Activated CD4-positive, alpha-beta memory T cell treated with anti-CD3 and anti-CD28 coated beads, Interleukin-2, amount 10 ng/mL, durations not matched to agents 7 days and 5 days (primary cell): Measurements from ENCODE around the gene MEF2B. TPM values are rescaled to one million over a fixed set of nuclear protein-coding genes. Genes with fewer than 3 reads are reported as not detected.
"Not testable (repeated sequence)": the region's sequence is repeated elsewhere in the genome, so short reads cannot be mapped to it uniquely, and the experiment has no call there.

ENCODE experiments used
- CTCF ChIA-PET: fragments of 350-600 bp; sonication (Branson Sonifier 250); formaldehyde crosslinking; loops from one replicate; lab custom pipeline; 2021; ENCODE audit warnings: antibody characterized with exemption, inconsistent platforms; lab: Charles Lee
- POLR2A ChIA-PET: fragments of 350-600 bp; sonication (Branson Sonifier 250); formaldehyde crosslinking; loops from one replicate; lab custom pipeline; 2021; ENCODE audit warnings: antibody characterized with exemption; lab: Charles Lee
- DNase-seq: peaks from one replicate; pipeline ENCODE4 v3.0.0-alpha.2; 2020
- H3K27ac Mint-ChIP-seq: one replicate; pipeline ENCODE4 v1.8.0; 2021; ENCODE audit warnings: mild to moderate bottlenecking, mixed read lengths
- H3K27me3 Mint-ChIP-seq: one replicate; pipeline ENCODE4 v1.8.0; 2021; ENCODE audit warnings: mixed read lengths
- H3K36me3 Mint-ChIP-seq: one replicate; pipeline ENCODE4 v1.8.0; 2021; ENCODE audit warnings: low read depth, mixed read lengths
- H3K4me1 Mint-ChIP-seq: one replicate; pipeline ENCODE4 v1.8.0; 2021; ENCODE audit warnings: mixed read lengths
- H3K4me3 Mint-ChIP-seq: one replicate; pipeline ENCODE4 v1.8.0; 2021; ENCODE audit warnings: mild to moderate bottlenecking, mixed read lengths
- H3K9me3 Mint-ChIP-seq: one replicate; pipeline ENCODE4 v1.8.0; 2021; ENCODE audit warnings: mixed read lengths
- total RNA-seq, 2 experiments: library from RNA; stranded (reverse); gene quantifications; one replicate each; pipeline ENCODE4 v1.2.3, GENCODE V29; 2021

The MEF2B gene
- total RNA-seq, 2 experiments from 2014 or later = 1.6 to 5.4 TPM

DNA sequence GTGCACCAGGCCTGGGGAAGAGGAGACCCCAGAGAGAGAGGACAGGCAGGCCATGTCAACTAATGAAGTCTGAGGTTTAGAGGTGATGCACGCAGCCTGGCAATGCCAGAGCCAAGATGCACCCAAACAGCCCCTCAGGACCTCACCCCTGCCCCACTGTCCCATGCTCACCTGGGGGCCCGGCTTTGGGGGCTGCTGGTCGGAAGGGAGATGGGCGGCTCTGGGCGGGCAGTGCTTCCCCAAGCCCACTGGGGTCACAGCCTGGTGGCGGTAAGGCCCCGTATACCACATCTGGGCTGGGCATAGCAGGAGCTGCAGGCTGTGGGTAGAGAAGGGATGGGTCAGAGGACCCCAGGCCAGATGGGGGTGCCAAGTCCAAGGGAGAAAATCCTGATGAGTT, 23.2 kb downstream of the MEF2B start:
- no peak overlapping the region for H3K4me3 Mint-ChIP-seq
- H3K36me3 Mint-ChIP-seq = no peaks in the 10 kb centered on the region
- no peak for DNase-seq
- POLR2A ChIA-PET = no interaction called here
- CTCF ChIA-PET = interaction anchor here (1.4 to 4.1 kb wide), 5 partner anchors 11 to 169 kb away, joined by 3 to 23 read pairs (median 7); no protein-coding TSS in a partner anchor
- no peak overlapping the region for H3K27ac Mint-ChIP-seq
- no peaks in the 10 kb centered on the region for H3K9me3 Mint-ChIP-seq
- no peaks in the 10 kb centered on the region for H3K4me1 Mint-ChIP-seq
- no peaks in the 10 kb centered on the region for H3K27me3 Mint-ChIP-seq

DNA sequence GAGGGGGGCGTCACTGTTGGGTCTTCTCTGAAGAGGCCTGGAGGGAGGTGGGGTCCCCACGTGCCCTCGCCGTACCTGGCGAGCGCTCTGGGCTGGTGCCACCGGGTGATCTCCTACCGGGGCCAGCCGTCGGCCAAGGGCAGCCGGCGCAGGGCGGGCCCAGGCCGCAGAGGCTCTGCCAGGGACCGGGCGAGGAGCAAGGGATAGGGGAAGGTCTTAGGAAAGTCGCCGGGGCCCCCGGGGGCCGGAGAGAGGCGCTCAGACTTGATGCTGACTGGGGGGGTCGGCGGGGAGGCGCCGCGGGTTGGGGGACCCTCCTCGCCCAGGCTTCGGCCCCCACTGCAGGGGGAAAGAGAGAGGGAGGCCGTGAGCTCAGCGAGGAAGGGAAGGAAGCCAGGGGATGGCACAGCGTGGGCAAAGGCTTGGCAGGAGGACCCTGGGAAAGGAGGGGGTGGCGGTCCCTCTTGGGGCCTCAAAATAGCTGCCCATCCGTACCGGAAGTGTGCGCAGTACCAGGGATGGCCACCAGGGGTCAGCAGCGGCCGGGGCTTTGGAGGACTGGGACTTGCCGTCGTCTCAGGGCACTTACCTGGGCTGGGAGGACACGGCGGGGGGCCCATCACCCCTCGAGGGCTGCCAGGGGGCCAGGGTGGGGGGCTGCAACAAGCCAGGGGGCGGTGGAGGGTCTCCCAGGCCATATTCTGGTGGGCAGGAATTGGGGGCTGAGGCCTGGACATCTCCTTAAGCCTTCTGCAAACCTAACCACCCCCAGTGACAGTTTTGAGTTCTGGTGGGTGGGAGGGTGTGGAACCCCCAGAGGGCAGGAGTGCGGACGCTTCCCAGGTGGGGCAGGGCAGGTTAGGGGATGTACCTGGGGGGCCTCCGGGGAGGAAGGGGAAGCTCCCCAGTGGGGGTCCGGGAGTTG, 24.1 kb downstream of the MEF2B start:
- no peak overlapping the region for H3K27ac Mint-ChIP-seq
- no peaks in the 10 kb centered on the region for H3K9me3 Mint-ChIP-seq
- CTCF ChIA-PET = interaction anchor here (0.6 to 4.1 kb wide), 12 partner anchors 11 to 149 kb away, joined by 3 to 23 read pairs (median 4); partner anchors contain the start of genes BORCS8, RFXANK and SLC25A42
- no peaks in the 10 kb centered on the region for H3K36me3 Mint-ChIP-seq
- H3K4me1 Mint-ChIP-seq = no peaks in the 10 kb centered on the region
- POLR2A ChIA-PET = interaction anchor here (1.0 to 1.1 kb wide), 2 partner anchors 29 to 345 kb away, joined by 3 read pairs; no protein-coding TSS in a partner anchor
- no peak overlapping the region for H3K4me3 Mint-ChIP-seq
- DNase-seq = peak; percentile 89
- no peaks in the 10 kb centered on the region for H3K27me3 Mint-ChIP-seq

DNA sequence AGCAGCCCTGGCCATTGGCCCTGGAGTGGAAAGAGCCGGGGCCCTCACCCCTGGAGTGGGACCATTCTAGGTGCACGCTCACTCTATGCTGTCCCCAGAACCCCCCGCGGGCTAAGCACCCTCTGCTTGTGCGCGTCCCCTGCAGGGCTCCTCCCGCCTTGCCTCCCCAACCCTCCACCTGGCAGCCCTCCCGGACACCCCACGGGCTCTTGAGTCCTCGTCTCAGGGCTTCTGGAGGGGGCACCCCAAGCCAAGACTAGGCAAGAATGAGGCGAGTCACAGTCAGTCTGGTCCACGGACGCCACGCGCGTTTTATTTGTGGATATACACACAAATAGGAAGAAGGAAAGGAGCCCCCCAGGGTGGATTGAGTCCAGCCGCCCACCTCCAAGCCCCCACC, 24.8 kb downstream of the MEF2B start:
- Mint-ChIP-seq H3K4me1 (no peaks in the 10 kb centered on the region), H3K27me3 (no peaks in the 10 kb centered on the region), H3K4me3 (no peak overlapping the region), H3K9me3 (no peaks in the 10 kb centered on the region), H3K27ac (no peak overlapping the region), H3K36me3 (no peaks in the 10 kb centered on the region)
- no peak for DNase-seq
- CTCF ChIA-PET = interaction anchor here (0.6 to 4.1 kb wide), 12 partner anchors 12 to 150 kb away, joined by 3 to 23 read pairs (median 4); partner anchors contain the start of genes BORCS8, RFXANK and SLC25A42
- POLR2A ChIA-PET = interaction anchor here (1.0 to 1.1 kb wide), 2 partner anchors 29 to 345 kb away, joined by 3 read pairs; no protein-coding TSS in a partner anchor

DNA sequence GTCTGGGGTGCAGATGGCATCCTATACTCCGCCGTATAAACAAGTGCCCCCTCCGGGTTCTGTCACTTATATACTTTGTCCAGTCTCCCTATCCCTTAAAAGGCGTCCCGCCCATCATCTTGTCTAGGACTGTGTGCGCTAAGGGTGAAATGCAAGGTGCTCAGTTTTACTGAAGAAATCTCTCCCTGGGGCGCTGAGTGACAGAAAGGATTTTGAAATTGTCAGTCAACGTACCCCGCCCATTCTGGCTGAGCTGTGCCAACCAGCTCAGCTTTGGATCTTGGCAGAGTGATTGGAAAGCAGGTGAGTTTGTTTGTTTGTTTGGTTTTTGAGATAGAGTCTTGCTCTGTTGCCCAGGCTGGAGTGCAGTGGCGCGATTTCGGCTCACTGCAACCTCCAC, 27.7 kb downstream of the MEF2B start:
- POLR2A ChIA-PET = no interaction called here
- Mint-ChIP-seq H3K4me3 (no peak overlapping the region), H3K36me3 (no peaks in the 10 kb centered on the region), H3K27ac (no peak overlapping the region), H3K9me3 (no peaks in the 10 kb centered on the region), H3K27me3 (no peaks in the 10 kb centered on the region), H3K4me1 (peaks cover 22% of the 10 kb centered on the region)
- no peak for DNase-seq
- CTCF ChIA-PET = no interaction called here

DNA sequence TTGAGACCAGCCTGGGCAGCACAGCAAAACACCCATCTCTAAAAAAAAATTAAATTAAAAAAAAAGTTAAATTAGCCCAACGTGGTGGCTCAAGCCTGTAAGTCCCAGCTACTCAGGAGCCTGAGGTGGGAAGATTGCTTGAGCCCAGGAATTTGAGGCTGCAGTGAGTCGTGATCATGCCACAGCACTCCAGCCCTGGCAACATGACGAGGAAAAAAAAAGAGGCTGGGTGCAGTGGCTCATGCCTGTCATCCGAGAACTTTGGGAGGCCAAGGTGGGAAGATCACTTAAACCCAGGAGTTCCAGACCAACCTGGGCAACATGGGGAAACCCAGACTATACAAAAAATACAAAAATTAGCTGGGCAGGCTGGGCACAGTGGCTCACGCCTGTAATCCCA, 29.6 kb downstream of the MEF2B start:
- H3K9me3 Mint-ChIP-seq = no peaks in the 10 kb centered on the region
- no peaks in the 10 kb centered on the region for H3K36me3 Mint-ChIP-seq
- H3K4me1 Mint-ChIP-seq = peaks cover 26% of the 10 kb centered on the region
- ChIA-PET POLR2A (no interaction called here), CTCF (interaction anchor here (0.9 kb wide), 1 partner anchor 350 kb away, joined by 3 read pairs; no protein-coding TSS in a partner anchor)
- H3K27ac Mint-ChIP-seq = no peak overlapping the region
- DNase-seq = no peak
- no peaks in the 10 kb centered on the region for H3K27me3 Mint-ChIP-seq
- no peak overlapping the region for H3K4me3 Mint-ChIP-seq

DNA sequence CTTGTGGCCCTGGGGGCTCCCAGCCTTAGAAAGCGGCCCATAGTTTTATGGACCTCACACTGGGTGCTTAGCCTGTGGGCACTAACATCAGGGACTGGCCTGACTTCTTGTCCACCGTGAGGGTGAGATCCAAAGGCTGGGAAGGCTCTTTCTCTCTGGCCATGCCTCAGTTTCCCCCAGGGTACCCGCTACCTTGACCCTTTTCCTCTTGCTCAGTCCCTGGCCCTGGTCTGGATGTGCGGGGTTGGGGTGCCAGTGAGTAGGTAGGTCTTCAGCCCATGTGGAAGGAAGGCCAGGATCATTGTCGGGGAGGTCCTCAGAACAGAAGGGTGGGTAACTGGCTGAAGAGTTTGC, 30.2 kb downstream of the MEF2B start:
- no peaks in the 10 kb centered on the region for H3K9me3 Mint-ChIP-seq
- peaks cover 29% of the 10 kb centered on the region for H3K4me1 Mint-ChIP-seq
- ChIA-PET POLR2A (no interaction called here), CTCF (no interaction called here)
- no peak overlapping the region for H3K4me3 Mint-ChIP-seq
- no peaks in the 10 kb centered on the region for H3K36me3 Mint-ChIP-seq
- no peak for DNase-seq
- no peak overlapping the region for H3K27ac Mint-ChIP-seq
- H3K27me3 Mint-ChIP-seq = no peaks in the 10 kb centered on the region

DNA sequence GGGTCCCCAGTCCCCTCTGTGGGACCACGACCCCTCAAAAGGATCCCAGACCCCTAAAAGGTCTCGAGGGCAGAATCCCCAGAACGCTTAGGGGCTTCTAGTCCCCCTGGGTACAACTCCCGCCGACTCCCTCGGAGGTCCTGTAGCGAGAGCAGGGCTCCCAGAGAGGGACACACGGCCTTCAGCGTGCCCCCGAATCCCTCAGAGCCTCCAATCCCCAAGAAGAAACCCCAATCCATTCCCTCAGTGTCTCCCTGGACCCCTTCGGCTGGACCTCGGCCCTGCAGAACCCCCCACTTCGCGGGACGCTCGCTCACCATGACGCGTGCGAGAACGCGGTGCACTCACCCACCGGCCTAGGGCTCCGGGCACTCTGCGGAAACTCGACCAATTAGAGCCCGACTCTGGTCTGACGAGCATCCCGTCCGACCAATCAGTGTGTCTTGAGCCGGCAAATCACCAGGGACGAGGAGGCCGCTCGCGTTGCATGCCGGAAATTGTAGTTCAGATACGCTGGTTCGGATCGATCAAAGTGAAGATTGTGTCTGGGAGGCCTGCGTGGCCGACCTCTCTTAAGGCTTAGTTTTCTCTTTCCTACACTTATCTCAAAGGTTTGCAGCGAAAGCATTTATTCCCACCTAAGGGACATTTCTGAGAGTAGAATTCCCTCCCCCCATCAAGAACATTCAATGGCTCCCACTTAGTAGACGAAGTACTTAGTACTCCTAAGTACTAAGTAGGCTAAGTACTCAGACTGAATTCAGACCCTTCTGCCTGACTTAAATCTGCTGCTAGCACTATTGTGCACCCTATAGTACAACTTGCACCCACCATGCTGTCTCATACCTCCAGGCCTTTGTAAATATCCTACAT, 31.7 kb downstream of the MEF2B start, which contains the start of gene TMEM161A:
TMEM161A (minus strand) TSS at position 370 of the 873 bp plus-strand sequence; CDS start at position 320, 50 bp downstream.
- Mint-ChIP-seq H3K27ac (peak within 1 kb of the TSS; percentile 65), H3K4me1 (peaks cover 29% of the 10 kb centered on the region), H3K9me3 (no peaks in the 10 kb centered on the region), H3K4me3 (peak within 1 kb of the TSS; percentile 88), H3K36me3 (no peaks in the 10 kb centered on the region), H3K27me3 (no peaks in the 10 kb centered on the region)
- DNase-seq = peak; percentile 97
- POLR2A ChIA-PET = no interaction called here
- CTCF ChIA-PET = interaction anchor here (1.2 kb wide), 1 partner anchor 219 kb away, joined by 3 read pairs; the partner anchor contains the start of genes COPE and DDX49

DNA sequence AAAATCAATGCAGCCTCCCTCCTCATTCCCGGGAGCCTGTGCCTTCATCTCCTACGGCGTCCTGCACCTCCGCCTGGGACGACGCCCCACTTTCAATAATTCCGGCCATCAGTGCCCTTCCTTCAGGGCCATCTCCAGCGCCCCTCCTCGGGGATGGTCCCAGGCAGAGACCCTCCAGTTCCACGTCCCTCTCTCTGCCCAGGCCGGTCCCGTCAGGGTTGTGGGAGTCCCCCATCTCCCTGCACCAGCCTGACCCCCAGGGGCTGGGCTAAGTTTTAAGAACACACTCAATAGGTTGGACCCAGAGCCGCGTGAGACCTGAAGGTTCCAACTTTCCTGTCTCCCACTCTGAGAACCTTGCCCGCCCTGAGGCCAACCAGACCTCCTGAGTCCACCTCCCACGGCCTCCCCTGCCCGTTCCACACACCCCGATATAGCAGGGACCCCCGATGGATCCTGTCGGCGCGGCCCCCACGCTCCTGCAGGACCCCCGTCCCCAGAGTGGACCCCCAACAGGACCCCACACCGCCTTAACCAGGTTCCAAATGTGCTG, 32.4 kb downstream of the MEF2B start:
- no peak for DNase-seq
- Mint-ChIP-seq H3K27ac (peak overlapping the region; percentile 65), H3K9me3 (no peaks in the 10 kb centered on the region), H3K4me3 (peak overlapping the region; percentile 88), H3K27me3 (no peaks in the 10 kb centered on the region), H3K4me1 (peaks cover 29% of the 10 kb centered on the region), H3K36me3 (no peaks in the 10 kb centered on the region)
- ChIA-PET CTCF (no interaction called here), POLR2A (no interaction called here)

DNA sequence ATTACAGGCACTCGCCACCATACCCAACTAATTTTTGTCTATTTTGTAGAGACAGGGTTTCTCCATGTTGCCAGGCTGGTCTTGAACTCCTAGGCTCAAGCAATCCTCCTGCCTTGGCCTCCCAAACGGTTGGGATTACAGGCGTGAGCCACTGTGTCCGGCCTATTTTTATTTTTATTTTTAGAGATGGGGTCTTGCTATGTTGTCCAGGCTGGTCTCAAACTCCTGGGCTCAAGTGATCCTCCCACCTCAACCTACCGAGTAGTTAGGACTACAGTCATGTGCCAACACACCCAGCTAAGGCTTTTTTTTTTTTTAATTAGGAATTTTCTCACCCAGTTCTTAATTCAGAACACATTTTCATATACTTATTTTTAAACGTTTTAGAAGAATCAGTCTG, 34.4 kb downstream of the MEF2B start:
- H3K27me3 Mint-ChIP-seq, H3K36me3 Mint-ChIP-seq, DNase-seq, POLR2A ChIA-PET, H3K27ac Mint-ChIP-seq, CTCF ChIA-PET, H3K9me3 Mint-ChIP-seq, H3K4me3 Mint-ChIP-seq: not testable (repeated sequence)
- peaks cover 29% of the 10 kb centered on the region for H3K4me1 Mint-ChIP-seq

DNA sequence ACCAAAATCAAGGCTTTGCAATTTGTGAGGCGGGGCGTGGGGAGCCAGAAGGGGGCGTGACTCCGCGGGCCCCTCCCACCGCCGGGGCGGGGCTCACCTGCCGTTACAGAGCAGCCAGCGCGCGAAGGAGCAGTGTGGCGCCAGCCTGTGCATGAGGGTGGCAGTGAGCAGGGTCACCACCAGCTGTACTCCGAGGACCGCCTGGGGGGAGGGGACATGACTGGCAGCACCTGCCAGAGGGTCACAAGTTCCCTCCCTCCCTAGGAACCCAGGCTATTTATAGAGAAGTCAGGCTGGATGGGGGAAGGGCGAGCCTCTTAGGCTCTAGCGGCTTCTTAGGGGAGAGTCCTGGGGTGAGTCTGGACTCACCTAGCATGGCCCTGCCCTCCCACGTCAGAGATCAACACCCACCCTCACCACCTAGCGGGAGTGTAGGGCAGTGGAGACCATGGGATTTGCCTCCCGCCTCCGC, 35.3 kb downstream of the MEF2B start:
- H3K27ac Mint-ChIP-seq = no peak overlapping the region
- no peaks in the 10 kb centered on the region for H3K27me3 Mint-ChIP-seq
- peaks cover 8% of the 10 kb centered on the region for H3K36me3 Mint-ChIP-seq
- CTCF ChIA-PET = interaction anchor here (0.6 kb wide), 1 partner anchor 65 kb away, joined by 3 read pairs; no protein-coding TSS in a partner anchor
- H3K9me3 Mint-ChIP-seq = peaks cover 7% of the 10 kb centered on the region
- H3K4me3 Mint-ChIP-seq = no peak overlapping the region
- POLR2A ChIA-PET = no interaction called here
- DNase-seq = no peak
- peaks cover 29% of the 10 kb centered on the region for H3K4me1 Mint-ChIP-seq

DNA sequence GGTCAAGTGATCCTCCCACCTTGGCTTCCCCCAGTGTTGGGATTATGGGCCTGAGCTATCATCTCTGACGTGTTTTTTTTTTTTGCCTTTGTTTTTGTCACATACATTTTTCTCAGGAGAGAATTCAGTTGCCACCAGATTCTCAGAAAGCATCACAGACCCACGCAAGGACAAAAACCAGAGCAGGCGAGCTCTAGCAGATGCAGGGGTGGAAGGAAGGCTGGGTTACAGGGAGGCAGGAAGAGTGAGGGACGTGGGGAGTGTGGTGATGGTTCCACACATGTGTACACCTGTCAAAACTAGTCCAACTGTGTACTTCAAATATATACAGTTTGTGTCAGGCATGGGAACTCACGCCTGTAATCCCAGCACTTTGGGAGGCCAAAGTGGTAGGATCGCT, 36.1 kb downstream of the MEF2B start:
- Mint-ChIP-seq H3K36me3 (peaks cover 8% of the 10 kb centered on the region), H3K27me3 (no peaks in the 10 kb centered on the region), H3K4me1 (peaks cover 23% of the 10 kb centered on the region)

DNA sequence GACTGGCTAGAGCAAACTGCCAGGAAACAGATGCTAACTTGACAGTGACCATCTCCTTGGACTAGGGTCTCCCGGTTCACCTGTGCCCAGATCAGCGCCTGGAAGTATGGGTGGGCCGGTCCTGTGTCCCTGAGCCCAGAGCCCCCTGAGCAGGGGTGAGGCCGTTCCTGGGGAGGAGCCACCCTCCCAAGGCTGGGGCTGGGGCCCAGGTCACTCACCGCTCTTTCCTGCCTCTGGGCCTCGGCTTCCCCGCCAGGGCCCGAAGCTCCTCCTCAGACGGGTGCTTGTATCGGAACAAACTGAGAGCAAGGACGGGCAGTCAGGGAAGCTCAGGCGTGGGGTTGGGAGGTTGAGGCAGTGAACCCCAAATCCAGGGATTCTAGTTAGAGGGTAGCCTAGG, 37.2 kb downstream of the MEF2B start:
- ChIA-PET CTCF (interaction anchor here (1.2 kb wide), 1 partner anchor 10 kb away, joined by 3 read pairs; no protein-coding TSS in a partner anchor), POLR2A (no interaction called here)
- Mint-ChIP-seq H3K27me3 (no peaks in the 10 kb centered on the region), H3K27ac (no peak overlapping the region), H3K4me3 (no peak overlapping the region), H3K4me1 (peaks cover 12% of the 10 kb centered on the region), H3K36me3 (peaks cover 8% of the 10 kb centered on the region), H3K9me3 (peaks cover 8% of the 10 kb centered on the region)
- DNase-seq = no peak

More for the DNA sequence above, 36.1 kb downstream of the MEF2B start:
- CTCF ChIA-PET = interaction anchor here (1.2 kb wide), 1 partner anchor 11 kb away, joined by 3 read pairs; no protein-coding TSS in a partner anchor
- no peak for DNase-seq
- H3K27ac Mint-ChIP-seq = no peak overlapping the region
- peaks cover 7% of the 10 kb centered on the region for H3K9me3 Mint-ChIP-seq
- no peak overlapping the region for H3K4me3 Mint-ChIP-seq
- POLR2A ChIA-PET = no interaction called here
